ENCODE results near the gene TNIP2.
"Not testable (repeated sequence)": the region's sequence is repeated elsewhere in the genome, so short reads cannot be mapped to it uniquely, and the experiment has no call there.

Gene TNIP2

DNA sequence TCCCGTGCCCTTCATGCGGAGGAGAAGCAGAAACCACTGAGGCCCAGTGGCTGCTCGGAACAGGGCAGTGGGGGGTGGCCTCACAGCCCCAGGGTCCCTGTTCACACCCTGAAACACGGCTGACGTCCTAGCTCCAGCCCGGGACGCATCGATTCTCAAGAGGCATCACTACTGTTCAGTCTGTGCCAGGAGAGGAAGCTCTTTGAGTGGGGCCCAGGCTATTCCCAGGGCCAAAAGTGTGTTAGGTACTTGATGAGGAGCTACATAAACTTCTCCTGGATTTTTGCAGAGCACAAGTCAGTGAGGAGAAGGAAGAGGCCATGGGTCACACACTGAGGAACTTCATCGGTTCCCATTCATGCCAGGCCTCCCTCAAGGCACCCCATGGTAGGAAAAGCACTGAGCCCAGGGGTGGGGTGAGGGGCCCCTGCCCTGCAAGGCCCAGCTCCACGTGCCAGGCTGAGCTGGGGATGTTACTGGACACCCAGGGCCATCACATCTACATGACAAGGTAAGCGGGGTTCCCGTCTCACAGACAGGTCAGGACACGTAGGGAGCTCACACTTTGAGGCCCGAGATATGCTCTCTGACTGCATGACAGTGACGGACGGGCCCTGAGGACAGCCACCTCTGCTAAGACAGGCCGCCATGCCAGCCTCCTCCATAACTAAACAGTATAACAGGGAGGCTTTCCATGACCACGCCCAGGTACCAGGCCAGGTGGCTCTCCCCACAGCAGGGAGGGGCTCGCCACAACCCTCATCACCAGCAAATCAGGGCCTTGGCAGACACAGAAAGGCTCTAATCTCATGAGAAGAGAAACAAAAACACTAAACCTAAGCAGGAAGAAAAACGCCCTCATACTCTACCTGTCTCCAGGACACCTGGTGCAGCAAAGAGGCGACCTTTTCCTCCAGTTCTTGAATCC lies 12.4 kb downstream of the TNIP2 start:
- DNase-seq = no peak

DNA sequence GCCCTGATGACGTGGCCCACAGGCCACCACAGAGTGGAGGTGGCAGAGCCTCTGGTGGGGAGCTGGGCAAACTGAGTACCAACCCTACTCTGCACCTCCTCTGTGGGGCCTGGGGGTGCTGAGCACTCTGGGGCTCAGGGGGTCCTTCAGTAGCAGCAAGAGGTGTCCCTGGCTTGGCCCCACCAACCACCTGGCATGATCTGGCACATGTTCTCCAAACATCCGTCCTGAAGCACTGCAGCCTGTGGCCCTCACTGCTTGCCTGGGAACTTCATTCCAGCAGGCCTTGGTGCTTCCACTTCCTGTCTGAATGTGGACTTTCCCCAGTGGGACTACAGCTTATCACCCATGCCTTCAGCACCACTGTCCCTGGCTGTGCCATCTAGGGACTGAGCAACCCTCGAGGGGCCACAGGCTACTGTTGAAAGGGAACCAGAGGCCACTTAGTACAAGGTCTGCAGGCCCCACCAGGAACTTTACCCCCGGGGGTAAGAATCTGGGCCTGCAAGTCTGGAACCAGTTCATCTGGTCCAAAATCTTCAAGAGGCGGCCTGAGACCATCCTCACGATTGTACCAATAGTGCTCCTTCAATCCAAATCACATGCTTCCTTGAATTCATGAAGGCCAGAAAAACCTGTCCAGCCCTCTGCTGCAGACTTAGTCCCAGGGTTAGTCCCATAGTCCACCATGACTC lies 13.2 kb downstream of the TNIP2 start:
- no peak for DNase-seq

DNA sequence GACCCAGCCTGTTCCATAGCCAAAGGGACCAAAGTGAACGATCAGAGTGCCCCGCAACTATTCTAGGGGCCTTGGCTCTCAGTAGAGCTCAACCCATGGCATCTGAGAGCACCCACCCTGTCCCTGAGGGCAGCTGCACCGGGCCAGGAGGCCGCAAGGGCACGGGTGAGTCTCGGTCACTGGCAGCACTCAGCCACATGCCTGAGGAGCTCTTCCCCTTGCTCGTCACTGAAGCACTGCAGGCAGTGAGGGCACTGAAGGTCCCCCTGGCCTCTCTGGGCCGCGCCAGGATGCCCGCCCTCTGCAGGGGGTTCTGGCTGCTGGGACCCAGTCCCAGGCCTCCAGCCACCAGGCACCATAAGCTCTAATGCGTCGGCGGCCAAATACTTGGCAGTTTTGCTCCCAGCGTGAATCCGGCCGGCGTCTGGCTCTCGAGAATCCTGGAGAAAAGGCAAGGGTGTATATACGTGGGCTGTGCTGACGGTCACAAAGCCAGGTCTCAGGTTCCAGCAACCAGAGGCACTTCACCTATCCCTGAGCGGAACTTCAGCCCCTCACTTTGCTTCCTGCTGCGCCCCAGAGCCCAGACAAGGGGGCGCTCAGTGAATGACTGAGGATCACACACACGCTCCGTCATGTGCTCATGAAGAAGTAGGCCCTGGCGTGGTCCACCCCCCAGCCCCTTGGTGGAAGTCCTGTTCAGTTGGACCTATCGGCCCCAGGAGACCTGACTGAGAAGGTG lies 13.9 kb downstream of the TNIP2 start:
- DNase-seq = no peak

DNA sequence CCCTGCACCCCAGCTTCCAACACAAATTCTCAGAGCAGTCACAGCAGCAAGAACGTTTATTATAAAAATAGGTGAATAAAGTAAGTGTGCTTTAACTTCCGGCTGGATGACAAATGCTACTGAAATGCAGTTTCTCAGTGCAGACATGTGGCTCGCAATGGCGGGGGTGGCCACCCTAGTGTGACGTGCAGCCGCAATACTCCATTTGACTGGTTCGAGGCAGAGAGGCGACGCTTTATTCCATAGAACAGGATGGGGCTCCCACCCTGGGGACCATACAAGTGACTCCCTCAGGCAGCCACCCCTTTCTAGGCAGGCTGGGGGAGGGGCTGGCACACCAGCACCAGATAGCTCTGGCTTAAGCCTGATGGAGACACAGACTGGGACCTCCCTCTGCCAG lies 14.5 kb downstream of the TNIP2 start:
- DNase-seq = no peak

DNA sequence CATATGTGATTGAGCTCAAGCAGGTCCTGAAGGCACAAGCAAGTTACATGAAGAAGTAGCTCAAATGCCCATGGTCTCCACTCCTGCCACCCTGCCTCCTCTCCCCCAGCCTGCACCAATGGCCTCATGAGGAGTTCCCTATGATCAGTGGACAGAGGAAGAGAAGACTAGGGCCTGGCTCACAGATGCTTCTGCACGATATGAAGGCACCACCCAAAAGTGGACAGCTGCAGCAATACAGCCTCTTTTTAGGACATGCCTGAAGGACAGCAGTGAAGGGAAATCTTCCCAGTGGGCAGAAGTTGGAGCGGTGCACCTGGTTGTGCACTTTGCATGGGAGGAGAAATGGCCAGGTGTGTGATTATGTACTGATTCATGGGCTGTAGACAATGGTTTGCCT lies 17.8 kb downstream of the TNIP2 start:
- not testable (repeated sequence) for DNase-seq

DNA sequence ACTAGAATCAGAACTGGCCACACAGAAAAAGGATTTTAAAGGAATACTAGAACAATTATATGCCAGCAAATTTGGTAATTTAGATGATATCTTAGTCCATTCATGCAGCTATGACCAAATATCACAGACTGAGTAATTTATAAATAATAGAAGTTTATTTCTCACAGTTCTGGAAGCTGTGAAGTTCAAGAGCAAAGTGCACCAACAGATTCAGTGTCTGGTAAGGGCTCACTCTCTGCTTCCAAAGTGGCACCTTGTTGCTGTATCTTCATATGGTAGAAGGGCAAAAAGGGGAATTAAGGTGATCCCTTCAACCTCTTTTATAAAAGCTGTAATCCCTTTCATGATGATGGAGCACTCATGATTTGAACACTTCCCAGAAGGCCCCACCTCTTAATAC lies 20.3 kb downstream of the TNIP2 start:
- no peak for DNase-seq

DNA sequence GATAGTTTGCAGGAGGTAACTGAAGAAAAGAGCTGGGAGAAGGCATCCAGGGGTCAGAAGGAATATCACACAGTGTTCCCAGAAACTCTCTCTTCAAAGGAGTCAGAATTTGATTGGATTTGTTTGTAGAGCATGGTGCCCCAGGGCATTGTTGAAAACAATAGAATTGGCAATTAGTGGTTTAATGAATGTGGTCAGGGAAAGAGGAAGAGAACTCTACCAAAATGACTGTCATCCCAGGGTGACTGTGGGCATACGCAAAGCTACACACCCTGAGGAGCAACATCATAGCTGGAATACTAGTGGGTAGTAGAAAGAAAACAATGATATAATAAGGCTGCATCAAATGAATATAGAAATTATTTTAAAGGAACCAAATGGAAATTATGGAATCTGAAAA lies 21.5 kb downstream of the TNIP2 start:
- no peak for DNase-seq

DNA sequence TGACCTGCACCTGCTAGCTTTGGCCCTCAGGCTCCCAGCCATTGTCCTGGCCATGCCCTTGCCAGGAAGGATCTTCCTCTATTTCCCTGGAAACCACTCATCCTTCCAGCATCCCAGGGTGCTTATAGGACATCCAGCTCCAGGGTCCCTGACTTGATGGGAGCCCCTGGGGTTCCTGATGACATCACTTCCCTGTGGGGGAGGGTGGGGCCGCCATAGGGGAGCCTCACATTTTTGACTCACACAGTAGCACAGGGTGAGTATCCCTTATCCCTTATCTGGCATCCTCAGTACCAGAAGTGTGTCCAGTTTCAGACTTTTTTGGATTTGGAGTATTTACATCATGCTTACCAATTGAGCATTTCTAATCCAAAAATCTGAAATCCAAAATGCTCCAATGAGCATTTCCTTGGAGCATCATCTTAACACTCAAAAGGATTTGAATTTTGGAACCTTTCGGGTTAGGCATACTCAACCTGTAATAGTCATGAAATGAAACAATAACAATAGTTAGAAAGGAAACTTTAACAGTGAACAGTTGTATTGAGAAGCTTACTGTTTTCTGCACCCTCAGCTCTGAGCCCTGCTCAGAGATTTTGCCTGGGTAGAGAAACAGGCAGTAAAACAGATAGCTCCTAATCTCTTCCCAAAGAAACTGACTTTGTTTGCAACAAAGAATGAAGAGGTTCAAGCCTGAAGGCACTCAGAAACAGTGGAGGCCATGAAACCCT lies 22.1 kb downstream of the TNIP2 start:
- DNase-seq = no peak

DNA sequence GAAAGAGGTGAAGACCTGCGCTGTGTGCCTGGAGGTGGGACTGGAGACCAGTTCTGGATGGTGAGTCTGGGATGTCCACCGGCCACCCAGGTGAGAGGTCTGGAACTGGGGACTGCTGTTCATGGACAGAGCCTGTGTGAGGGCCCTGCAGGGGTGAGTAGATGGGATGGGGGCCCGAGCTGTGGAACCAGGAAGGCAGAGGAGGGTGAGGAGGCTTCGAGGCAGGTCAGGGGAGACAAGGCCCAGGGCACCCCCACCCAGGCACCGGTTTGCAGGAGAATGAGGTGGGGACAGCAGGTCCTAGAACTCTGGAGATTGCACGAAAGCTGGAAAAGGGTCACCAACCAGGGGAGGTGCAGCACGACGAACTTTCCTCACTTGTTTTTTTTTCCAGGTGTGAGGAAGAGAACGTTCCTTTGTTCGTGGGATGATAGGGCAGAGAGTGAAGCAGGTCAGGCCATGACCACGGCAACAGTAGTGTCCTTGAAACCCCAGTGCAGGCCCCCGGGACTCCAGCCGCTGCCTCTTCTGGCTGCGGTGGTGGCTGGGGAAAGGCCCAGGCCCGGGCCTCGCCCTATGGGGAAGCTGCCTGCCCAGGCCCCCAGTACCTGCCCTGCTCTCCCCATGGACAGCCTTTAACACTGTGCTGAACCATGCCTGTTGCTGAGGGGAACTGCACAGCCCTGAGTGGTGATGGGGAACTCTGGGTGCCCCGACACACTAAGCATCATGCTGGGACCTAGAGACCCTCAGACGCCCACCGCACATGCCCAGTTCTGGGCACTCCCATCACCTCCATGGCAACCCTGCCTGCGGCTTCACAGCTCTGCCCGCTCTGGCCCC lies 22.9 kb downstream of the TNIP2 start:
- no peak for DNase-seq

DNA sequence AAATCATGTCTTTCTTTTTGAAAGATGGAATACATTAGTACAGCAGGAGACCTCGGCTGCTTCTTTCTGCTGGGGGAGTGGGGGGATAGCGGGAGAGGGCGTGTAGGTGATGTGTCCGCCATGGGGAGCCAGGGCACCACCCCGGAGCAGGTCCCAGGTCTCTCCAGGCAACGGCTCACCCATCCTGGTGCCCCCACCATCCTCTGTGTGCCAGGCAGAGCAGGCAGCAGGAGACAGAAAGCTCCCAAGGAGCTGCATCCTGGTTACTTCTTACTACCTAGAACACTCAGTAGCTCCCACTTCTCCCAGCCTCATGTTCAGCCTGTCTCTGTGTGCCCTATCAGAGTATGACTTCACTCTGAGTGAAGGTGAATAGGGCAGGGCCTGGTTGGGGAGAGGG lies 23.6 kb downstream of the TNIP2 start:
- DNase-seq = no peak

DNA sequence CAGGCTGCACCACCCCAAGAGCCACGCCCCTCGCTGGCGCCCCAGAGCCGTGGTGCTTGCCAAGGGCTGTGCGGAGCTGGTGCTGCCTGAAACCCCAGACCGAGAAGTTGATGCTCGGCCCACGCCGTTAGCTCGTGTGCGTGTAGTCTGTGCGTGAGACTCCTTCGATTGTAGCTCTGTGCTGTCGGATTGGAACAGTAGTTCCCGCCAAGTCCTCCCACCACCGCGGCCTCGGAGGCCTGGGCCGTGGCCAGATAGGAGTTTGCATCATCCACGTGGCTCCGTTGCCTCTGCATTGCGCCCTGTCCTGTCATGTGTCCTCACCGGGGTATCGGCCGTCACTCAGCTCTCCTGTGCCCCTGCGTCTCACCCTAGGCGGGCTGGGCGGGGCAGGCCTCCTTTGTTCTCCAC lies 24.2 kb downstream of the TNIP2 start:
- no peak for DNase-seq

DNA sequence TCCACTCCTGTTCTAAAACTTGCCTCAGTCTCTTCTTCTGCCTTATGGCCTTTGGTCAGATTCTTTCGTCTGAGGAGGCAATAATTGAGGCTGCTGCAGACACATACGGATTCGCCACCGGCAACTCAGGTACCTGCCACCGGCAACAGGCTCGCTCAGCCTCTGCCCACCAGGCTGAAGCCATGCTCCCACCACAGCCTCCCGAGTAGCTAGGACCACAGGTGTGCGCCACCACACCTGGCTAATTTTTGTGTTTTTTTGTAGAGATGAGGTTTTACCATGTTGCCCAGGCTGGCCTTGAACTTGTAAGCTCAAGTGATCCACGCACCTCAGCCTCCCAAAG lies 26.6 kb downstream of the TNIP2 start:
- DNase-seq = no peak

DNA sequence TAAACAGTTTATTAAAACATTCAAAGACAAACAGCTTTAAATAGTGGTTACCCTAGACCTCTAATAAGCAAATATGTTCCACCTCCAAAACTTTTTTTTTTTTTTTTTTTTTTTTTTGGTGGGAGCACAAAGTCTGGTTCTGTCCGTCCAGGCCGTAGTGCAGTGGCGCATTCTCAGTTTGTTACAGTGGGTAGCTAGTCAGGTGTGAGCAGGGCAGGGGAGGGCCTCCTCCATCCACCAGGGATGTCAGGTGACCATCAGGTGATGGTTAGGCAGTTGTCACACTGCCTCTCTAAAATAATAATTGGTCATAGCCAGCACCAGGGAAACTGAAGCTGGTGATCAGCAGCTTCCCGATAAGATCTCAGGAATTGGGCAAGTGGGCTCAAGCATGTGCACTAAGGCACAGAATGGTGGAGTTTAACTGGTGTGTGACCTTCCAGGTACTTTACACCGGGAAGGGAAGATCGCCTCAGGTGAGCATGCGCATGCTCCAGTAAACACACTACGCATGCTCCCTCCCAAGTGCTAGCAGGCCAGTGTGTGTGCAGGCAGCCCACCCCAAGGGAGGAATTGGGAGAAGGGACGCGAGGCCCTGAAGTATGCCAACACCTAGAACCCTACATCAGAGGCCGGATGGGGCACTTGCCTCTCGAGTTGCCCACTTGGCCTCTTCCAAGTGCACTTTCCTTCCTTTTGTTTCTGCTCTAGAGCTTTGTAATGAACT lies 27.2 kb downstream of the TNIP2 start:
- no peak for DNase-seq

DNA sequence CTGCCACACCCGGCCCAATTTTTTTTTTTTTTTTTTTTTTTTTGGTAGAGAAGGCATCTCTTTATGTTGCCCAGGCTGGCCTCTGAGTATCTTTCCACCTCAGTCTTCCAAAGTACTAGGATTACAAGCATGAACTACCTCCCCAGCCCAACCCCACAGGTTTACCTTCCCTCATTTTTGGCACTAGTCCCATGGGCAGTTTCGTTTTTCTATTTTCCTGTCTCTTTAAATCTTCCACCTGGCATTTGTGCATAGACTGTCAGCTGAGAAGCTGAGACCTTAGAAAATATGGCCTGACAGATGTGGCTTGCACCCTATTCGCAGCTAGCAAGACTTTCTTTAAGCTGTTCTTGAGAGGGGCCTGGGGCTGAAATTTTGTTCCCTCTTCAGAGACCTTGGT lies 27.9 kb downstream of the TNIP2 start:
- no peak for DNase-seq

DNA sequence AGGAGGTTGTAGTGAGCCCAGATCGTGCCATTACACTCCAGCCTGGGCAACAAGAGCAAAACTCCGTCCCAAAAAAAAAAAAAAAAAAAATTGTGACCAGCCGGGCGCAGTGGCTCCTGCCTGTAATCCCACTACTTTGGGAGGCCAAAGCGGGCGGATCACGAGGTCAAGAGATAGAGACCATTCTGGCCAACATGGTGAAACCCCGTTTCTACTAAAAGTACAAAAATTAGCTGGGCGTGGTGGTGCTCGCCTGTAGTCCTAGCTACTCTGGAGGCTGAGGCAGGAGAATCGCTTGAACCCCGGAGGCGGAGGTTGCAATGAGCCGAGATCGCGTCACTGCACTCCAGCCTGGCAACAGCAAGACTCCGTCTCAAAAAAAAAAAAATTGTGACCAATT lies 29.3 kb downstream of the TNIP2 start:
- DNase-seq = not testable (repeated sequence)

DNA sequence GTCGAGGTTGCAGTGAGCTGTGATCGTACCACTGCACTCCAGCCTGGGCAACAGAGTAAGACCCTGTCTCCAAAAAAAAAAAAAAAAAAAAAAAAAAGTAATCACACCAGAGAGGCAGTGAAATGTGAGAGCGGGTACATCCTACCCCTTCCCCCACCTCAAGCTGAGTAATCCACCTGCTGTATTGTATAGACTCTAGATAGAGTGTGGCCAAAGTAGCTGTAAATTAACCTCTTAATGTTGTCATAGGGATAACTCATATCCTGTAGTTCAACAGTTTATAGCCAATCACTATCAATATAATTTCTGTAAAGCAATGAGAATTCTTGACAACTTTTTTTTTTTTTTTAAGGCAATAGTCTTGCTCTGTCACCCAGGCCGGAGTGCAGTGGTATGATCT lies 30.8 kb downstream of the TNIP2 start:
- DNase-seq = no peak

DNA sequence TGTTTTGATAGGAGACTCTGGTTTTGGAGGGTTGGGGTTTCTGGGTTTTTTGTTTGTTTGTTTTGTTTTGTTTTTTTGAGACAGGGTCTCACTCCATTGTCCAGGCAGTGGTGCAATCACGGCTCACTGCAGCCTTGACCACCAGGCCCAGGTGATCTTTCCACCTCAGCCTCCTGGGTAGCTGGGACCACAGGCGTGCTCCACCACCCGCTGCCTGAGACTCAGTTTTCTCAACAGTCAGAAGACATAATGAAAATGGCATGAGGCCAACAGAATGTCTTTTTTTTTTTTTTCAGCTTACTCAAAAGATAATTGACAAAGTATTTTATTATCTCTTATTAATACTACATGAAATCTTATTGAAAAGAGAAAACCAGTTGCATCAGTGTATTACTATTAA lies 32.4 kb downstream of the TNIP2 start:
- no peak for DNase-seq

DNA sequence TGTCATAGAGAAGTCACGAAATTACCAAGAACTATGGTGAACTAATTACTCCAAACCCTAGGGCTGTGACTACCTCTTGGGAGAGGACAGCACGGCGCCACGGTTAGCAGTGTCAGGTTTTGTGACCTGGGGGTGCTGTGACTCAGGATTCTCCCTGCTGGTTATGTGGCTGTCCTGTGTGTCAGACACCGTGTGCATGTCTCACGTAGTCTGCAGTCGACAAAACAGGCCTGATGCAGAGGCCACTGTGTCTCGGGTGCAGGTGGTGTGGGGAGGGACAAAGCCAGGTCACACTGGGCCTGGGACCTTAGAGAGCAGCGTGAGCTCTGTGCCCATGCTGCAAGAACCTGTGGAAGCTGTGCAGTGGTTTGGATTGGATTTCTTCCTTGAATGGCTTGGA lies 34.1 kb downstream of the TNIP2 start:
- DNase-seq = no peak

DNA sequence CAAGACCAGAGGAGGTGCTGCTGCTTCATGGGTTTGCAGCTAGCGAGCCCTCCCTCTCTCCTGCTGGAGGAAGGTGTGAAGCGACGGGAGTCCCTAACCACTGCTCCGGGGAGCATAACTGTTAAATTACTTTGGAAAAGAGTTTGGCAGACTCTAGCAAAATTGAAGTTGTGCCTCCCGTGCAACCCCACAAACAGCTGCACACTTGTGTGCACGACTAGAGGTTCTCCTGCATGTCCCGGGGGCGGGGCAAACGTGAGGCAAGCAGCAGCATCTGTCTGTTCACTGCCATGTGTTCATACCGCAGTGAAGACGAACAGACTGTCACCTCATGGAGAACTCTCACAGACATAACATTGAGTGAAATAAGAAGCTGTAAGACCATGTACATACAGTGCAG lies 34.5 kb downstream of the TNIP2 start:
- DNase-seq = no peak

DNA sequence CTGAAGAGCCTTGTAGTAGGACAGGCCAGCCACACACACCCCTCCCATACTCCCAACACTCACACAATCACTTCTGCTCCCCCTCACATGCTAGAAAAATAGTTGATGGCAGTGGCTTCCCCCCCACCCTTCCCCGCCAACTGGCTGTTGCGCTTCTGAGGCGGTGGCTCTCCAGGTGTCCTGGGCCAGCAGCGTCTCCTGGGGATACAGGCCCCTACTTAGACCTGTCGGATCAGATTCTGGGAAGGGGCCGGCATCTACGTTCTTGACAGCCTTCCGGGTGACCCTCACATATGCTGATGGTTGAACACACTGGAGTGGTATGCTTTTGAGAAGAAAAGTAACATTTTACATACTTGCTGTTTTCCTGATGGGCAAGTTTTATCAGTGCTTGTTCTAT lies 39.9 kb downstream of the TNIP2 start:
- no peak for DNase-seq

DNA sequence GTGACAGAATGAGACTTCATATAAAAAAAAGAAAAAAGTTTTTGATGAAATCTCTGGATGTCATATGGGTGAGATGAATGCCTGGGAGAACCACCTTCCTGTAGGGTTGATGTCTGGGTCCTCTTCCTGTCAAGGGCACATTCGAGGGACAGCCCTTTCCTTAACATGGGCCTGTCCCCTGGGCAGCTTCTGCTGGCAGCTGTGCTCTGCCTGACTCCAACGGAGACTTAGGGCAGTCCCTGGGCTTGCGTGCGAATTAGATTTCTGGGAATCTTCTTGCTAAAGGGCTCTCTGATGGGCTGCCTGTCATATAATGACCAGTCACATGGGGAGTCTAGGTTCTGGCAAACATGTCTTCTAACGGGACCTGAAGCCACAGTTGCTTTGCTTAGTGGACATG lies 40.7 kb downstream of the TNIP2 start:
- no peak for DNase-seq
